HG02884 (cell line): Measurements from ENCODE around the gene PEAK3.

Experiments
- ATAC-seq: cut with Tn5 transposase; IDR thresholded peaks from one replicate; pipeline ENCODE4 v1.9.1; 2021; ENCODE audit warnings: mild to moderate bottlenecking, moderate library complexity; ENCODE audit not compliant: unreplicated experiment

Gene PEAK3

GRCh38 chr19:2315818-2316353 lies 33.9 kb upstream of the PEAK3 start:
- ATAC-seq: no peak

DNA sequence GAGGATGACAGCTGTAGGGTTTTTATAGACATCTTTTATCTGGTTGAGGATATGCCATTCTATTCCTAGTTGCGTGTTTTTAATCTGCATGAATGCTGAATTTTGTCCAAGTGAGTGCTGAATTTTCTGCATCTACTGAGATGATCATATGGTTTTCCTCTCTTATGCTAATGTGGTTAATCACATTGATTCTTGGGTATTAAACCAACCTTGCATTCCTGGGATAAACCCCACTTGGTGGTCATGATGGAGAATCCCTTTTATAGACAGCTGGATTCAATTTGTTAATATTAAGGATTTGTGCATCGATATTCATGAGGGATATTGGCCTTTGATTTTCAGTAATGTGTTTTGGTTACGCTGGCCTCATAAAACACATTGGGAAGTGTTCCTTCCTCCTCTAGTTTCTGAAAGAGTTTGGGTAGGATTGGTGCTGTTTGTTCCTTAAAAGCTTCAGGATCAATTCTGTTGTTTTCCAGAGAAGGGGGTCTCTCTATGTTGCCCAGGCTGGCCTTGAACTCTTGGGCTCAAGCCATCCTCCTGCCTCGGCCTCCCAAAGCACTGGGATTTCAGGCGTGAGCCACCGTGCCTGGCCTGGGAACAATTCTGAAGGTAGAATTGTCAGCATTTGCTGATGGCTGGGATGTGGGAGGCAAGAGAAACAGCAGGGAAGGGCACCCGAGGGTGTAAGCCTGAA lies 33.3 kb upstream of the PEAK3 start:
- ATAC-seq: no peak

GRCh38 chr19:2312820-2313501 lies 31.0 kb upstream of the PEAK3 start:
- ATAC-seq: no peak

DNA sequence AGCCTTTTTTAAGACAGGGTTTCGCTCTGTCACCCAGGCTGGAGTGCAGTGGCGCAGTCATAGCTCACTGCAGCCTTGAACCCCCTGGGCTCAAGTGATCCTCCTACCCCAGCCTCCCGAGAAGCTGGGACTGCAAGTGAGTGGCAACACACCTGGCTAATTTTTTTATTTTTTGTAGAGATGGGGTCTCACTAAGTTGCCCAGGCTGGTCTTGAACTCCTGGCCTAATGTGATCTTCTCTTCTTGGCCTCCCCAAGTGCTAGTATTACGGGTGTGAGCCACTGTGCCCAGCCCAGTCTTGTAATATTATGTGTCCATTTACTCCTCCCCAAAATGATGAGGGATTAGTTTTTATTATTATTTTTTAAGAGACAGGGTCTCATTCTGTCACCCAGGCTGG lies 29.1 kb upstream of the PEAK3 start:
- no peak for ATAC-seq

- no peak for ATAC-seq
These were observed 27.9 kb upstream of the PEAK3 start for GRCh38 chr19:2309734-2310362.

DNA sequence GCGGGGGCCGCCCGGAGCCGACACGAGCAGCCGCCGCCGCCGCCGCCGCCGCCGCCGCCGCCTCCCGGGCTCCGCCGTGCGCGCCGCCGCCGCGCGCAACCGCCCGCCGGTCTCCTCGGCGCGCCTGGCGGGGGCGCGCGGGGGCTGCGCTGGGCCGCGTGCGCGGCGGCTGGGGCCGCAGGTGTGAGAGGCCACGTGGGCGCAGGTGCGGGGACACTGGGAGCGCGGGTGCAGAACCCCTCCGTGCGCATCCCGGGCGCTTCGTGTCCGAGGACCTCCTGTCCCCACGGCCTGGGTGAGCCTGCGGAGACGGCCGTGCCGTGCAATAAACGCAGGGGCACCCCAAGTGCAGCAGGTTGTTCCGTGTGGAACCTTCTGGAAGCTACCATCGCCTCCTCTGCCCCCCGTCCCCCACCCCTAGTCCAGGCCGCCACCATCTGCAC lies 26.2 kb upstream of the PEAK3 start, which contains the start of gene LINGO3:
LINGO3 (minus strand) TSS at position 41 of the 443 bp plus-strand sequence. CDS start 16,378 bp downstream, outside the sequence.
- ATAC-seq: no peak

GRCh38 chr19:2307518-2308012 lies 25.6 kb upstream of the PEAK3 start:
- no peak for ATAC-seq

DNA sequence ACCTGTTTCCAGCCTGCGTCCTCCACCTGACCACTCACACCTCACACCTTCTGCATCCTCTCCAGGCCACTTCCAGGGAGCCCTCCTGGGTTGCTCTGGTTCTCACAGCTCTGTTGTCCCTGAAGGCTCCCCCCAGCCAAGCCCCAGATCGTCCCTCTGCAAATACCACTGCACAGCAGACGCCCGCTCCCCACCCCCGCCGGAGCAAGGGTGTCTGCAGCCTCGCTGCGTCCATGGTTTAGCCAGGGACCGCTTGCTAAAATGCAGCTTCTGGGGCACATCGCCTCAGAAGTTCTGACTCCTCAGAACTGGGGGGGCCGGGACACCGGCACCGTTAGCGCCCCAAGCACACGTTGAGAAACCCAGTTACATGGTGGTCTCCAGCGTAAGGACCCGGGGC lies 25.0 kb upstream of the PEAK3 start:
- no peak for ATAC-seq

GRCh38 chr19:2306281-2306806 lies 24.4 kb upstream of the PEAK3 start:
- no peak for ATAC-seq

- no peak for ATAC-seq
These were observed 23.7 kb upstream of the PEAK3 start for GRCh38 chr19:2305452-2306280.

DNA sequence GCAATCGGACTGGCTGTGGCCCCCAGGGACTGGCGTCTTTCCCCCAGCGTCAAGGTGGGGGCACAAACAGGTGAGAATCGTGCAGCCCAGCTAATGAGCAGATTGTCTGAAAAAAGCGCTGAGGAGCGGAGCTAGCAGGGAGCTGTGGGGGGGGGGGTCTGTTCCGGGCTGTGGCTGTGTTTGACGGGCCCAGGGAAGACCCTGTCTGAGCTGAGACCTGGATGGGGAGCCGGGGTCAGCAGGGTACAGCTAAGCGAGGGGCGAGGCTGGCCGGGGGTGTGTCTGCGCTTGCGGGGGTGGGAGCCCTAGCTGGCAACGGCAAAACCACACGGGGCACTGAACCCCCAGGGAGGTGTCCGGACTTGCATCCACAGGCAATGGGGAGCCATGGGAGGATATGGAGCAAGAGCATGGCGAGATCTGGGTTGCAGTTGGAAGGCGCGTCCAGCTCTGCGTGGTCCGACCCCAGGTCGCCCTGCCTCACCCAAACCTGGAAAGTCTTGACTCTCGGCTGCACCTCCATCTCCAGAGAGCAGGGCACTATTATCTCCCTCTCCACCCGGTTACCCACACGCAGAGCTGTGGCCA lies 21.3 kb upstream of the PEAK3 start:
- ATAC-seq: no peak

DNA sequence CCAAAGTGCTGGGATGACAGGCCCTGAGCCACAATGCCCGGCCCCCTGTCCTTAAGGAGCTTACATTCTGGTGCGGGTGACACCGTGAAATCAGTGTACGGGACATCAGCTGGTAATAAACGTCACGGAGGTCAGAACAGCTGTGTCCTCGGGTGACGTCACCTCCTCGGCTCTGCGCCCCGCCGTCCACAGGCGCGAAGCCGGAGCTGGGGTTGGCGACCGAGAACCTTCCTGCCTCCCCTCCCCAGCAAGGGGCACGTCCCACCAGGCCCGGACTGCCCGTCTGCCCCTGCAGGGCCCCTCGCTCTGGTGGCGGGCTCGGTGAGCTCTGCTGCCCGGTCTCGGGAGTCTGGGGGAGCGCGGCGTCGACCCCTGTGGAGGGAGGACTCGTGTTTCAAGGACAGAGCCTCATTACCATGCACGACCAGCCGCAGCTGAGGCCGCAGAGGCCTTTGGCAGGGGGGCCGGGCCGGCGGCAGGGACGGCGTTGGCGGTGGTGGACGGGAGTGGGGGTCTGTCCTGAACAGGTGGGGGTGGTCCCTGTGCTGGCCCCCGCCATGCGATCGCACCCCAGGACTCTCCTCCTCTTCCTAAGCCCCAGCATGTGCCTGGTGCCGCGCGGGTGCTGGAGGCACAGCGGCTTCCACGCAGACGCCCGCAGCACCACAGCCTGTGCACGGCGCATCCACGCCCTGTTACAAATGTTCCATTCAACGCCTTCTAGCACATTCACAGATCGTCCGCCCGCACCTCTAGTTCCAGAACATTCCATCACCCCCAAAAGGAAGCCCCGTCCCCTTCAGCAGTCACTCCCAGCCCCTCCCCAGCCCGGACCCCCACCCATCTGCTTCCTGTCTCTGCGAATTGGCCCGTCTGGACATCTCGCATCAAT lies 20.6 kb upstream of the PEAK3 start:
- ATAC-seq: no peak

- ATAC-seq: no peak
These were observed 18.6 kb upstream of the PEAK3 start for GRCh38 chr19:2300533-2300932.

DNA sequence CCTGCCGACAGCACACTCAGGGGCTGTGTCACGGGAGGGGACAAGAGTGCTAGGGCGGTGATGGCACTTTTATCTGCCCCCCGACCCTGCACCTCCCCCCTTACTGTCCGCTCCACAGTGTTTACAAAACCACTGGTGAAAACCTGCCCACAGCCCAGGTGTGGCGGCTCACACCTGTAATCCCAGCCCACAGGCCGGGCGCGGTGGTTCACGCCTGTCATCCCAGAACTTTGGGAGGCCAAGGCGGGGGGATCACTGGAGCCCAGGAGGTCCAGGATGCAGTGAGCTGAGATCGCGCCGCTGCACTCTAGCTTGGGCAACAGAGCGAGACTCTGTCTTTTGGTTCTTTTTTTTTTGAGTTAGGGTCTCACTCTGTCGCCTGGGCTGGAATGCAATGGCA lies 14.2 kb upstream of the PEAK3 start:
- ATAC-seq: no peak

DNA sequence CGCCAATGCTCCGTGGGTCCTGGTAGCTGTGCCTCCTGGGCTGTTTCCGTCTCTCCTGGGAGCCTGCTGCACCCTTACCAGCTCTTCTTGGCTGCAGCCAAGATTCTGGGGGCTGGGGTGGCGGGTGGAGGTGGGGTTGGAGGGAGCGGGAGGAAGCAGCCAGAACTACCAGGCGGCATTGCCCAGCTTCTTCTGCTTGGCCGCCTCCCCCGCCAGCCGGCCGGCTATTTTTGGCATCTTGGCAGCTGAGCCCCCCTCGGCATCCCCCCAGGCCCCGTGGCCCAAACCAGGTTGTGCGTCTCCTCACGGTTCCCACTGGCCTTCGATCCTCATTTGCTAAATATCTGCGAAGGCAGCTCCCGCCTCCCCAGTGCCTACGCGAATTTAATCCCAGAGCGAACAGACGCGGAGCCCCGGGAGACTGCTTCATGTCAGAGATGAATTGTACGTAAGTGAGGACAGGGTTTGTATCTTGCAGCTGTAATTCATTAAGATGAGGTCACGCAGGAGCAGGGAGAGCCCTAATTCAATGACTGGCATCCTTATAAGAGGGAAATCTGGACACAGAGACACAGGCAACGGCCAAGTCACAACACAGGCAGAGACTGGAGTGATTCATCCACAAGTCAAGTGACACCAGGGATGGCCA lies 12.8 kb upstream of the PEAK3 start:
- ATAC-seq: no peak

GRCh38 chr19:2291185-2291751 lies 9.3 kb upstream of the PEAK3 start:
- ATAC-seq: no peak

GRCh38 chr19:2290441-2291184 lies 8.6 kb upstream of the PEAK3 start:
- no peak for ATAC-seq
